Uterus (tissue), 2 donors: ENCODE measurements around the gene CDC42BPA.

ENCODE experiments used
- POLR2A ChIP-seq, 2 donors: fragments of 450-650 bp; IDR thresholded peaks; one replicate each; pipeline ENCODE4 v1.6.1; 2016; ENCODE audit warnings: antibody characterized with exemption in 2 of 2, mild to moderate bottlenecking in 1 of 2, moderate library complexity in 1 of 2
- TF ChIP-seq, protein P1 (sequence below), 4 experiments: fragments of 200-600 bp in 2 of 4; fragments of 450-650 bp in 2 of 4; sonication (generic) in 2 of 4; IDR thresholded peaks; one replicate each; pipeline ENCODE4 v1.5.1; 2016 to 2019; ENCODE audit warnings: antibody characterized with exemption in 4 of 4, mild to moderate bottlenecking in 2 of 4, moderate library complexity in 1 of 4

DNA sequence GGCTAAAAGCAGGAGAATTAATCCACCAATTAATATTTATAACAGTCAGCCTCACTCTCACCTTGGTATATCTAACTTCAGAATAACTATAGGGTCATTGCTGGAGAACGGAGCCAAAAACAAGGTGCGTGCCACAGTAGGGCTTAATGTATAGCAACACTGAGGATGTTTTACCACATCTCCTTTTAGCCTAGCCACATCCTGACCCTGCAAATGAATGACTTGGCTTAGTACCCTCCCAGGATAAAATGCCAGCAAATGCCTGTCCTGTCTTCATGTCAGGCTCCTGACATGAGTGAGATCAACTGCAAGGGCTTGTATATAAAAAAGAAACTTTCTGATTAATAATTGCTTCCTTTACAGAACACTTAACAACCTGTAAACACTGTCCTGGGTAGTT is 2.7 kb upstream of the CDC42BPA start:
- TF ChIP-seq, protein P1, sequence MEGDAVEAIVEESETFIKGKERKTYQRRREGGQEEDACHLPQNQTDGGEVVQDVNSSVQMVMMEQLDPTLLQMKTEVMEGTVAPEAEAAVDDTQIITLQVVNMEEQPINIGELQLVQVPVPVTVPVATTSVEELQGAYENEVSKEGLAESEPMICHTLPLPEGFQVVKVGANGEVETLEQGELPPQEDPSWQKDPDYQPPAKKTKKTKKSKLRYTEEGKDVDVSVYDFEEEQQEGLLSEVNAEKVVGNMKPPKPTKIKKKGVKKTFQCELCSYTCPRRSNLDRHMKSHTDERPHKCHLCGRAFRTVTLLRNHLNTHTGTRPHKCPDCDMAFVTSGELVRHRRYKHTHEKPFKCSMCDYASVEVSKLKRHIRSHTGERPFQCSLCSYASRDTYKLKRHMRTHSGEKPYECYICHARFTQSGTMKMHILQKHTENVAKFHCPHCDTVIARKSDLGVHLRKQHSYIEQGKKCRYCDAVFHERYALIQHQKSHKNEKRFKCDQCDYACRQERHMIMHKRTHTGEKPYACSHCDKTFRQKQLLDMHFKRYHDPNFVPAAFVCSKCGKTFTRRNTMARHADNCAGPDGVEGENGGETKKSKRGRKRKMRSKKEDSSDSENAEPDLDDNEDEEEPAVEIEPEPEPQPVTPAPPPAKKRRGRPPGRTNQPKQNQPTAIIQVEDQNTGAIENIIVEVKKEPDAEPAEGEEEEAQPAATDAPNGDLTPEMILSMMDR (IDR thresholded peaks at IDR 0.05), result no peak
- TF ChIP-seq POLR2A (IDR thresholded peaks at IDR 0.05), result no peak
